Activated CD4-positive, alpha-beta memory T cell treated with anti-CD3 and anti-CD28 coated beads for 36 hours (primary cell): Measurements from ENCODE around the gene C6orf132. TPM values are rescaled to one million over a fixed set of nuclear protein-coding genes. Genes with fewer than 3 reads are reported as not detected.

Experiments
- CTCF ChIA-PET: fragments of 350-600 bp; sonication (Branson Sonifier 250); formaldehyde crosslinking; loops from one replicate; lab custom pipeline; 2021; ENCODE audit warnings: antibody characterized with exemption, inconsistent platforms; lab: Charles Lee
- POLR2A ChIA-PET: fragments of 350-600 bp; sonication (Branson Sonifier 250); formaldehyde crosslinking; loops from one replicate; lab custom pipeline; 2021; ENCODE audit warnings: antibody characterized with exemption; lab: Charles Lee
- DNase-seq: peaks from one replicate; pipeline ENCODE4 v3.0.0-alpha.2; 2020
- H3K27ac Mint-ChIP-seq: one replicate; pipeline ENCODE4 v1.8.0; 2021; ENCODE audit warnings: mixed read lengths
- H3K27me3 Mint-ChIP-seq: one replicate; pipeline ENCODE4 v1.8.0; 2021; ENCODE audit warnings: mixed read lengths
- H3K36me3 Mint-ChIP-seq: one replicate; pipeline ENCODE4 v1.8.0; 2021; ENCODE audit warnings: mixed read lengths
- H3K4me1 Mint-ChIP-seq: one replicate; pipeline ENCODE4 v1.8.0; 2021; ENCODE audit warnings: low read depth, mixed read lengths
- H3K4me3 Mint-ChIP-seq: one replicate; pipeline ENCODE4 v1.8.0; 2021; ENCODE audit warnings: mild to moderate bottlenecking, mixed read lengths
- H3K9me3 Mint-ChIP-seq: one replicate; pipeline ENCODE4 v1.8.0; 2021; ENCODE audit warnings: mixed read lengths
- intact Hi-C: fragments of 100-400 bp; cut with micrococcal nuclease; formaldehyde crosslinking; loops from one replicate; pipeline ENCODE4 v1.15.1; 2023
- total RNA-seq, 2 experiments: library from RNA; stranded (reverse); gene quantifications; one replicate each; pipeline ENCODE4 v1.2.3, GENCODE V29; 2021

The C6orf132 gene
- total RNA-seq, 2 experiments from 2014 or later = 0.22 to 0.29 TPM

GRCh38 chr6:42053601-42054000 is 88.8 kb downstream of the C6orf132 start:
- peaks cover 41% of the 10 kb centered on the region for H3K36me3 Mint-ChIP-seq
- no peak for DNase-seq
- no peak overlapping the region for H3K27ac Mint-ChIP-seq
- H3K9me3 Mint-ChIP-seq = no peaks in the 10 kb centered on the region
- intact Hi-C loops = no loop called here
- no peak overlapping the region for H3K4me3 Mint-ChIP-seq
- H3K4me1 Mint-ChIP-seq = peaks cover 44% of the 10 kb centered on the region
- ChIA-PET CTCF (interaction anchor here (0.8 to 18.3 kb wide), 6 partner anchors 9 to 278 kb away, joined by 3 to 470 read pairs (median 14); partner anchors contain the start of genes CCND3 and TOMM6), POLR2A (no interaction called here)
- no peaks in the 10 kb centered on the region for H3K27me3 Mint-ChIP-seq

- Mint-ChIP-seq H3K4me1 (peaks cover 60% of the 10 kb centered on the region), H3K27ac (peak overlapping the region; percentile 99), H3K9me3 (no peaks in the 10 kb centered on the region), H3K36me3 (peaks cover 23% of the 10 kb centered on the region), H3K4me3 (peak overlapping the region; percentile 97), H3K27me3 (no peaks in the 10 kb centered on the region)
- intact Hi-C loops = loop anchor here (2.0 kb wide), 1 partner anchor 48 kb away; no protein-coding TSS in a partner anchor
- POLR2A ChIA-PET = interaction anchor here (0.7 to 2.9 kb wide), 8 partner anchors 29 to 264 kb away, joined by 3 to 18 read pairs (median 5); partner anchors contain the start of genes BYSL, MED20, TOMM6 and USP49
- DNase-seq = peak; percentile 51
- CTCF ChIA-PET = interaction anchor here (1.5 to 18.3 kb wide), 8 partner anchors 10 to 264 kb away, joined by 4 to 470 read pairs (median 24); partner anchors contain the start of genes BYSL, CCND3, MED20 and TOMM6
These were observed 91.2 kb downstream of the C6orf132 start for GRCh38 chr6:42051268-42051653.

Other genes starting within 250 kb of the C6orf132 start
- 1 to 10 TPM; 6.1 to 6.3 TPM for gene USP49, start 247.2 kb downstream of the C6orf132 start, total RNA-seq
- 10 to 100 TPM; 18.2 to 18.3 TPM for gene MED20, start 221.5 kb downstream of the C6orf132 start, total RNA-seq
- 10 to 100 TPM; 46.6 to 51.0 TPM for gene BYSL, start 221.1 kb downstream of the C6orf132 start, total RNA-seq
- gene CCND3, start 200.8 kb downstream of the C6orf132 start, total RNA-seq = 100 to 1,000 TPM; 570 to 573 TPM
- gene TAF8, start 92.1 kb downstream of the C6orf132 start, total RNA-seq = 10 to 100 TPM; 57.7 to 58.7 TPM
- not detected for gene GUCA1A, start 30.7 kb upstream of the C6orf132 start, total RNA-seq
- gene GUCA1B, start 52.3 kb upstream of the C6orf132 start, total RNA-seq = 1 to 10 TPM; 1.9 to 2.3 TPM
- gene MRPS10, start 75.2 kb upstream of the C6orf132 start, total RNA-seq = 10 to 100 TPM; 38.6 to 40.3 TPM